HCT116 (cell line): ENCODE data around the gene NEURL3. TPM values are rescaled to one million over a fixed set of nuclear protein-coding genes. Genes with fewer than 3 reads are reported as not detected.

Experiments used
- ATAC-seq: fragments of 200-7000 bp; cut with Tn5 transposase; 2 replicates; pipeline ENCODE4 v1.9.1; 2020; ENCODE audit warnings: mild to moderate bottlenecking, moderate library complexity
- BruUV-seq: library from RNA; stranded (reverse); fragments of 400-500 nt; replicated peaks from 2 replicates; lab custom pipeline; 2021; lab: Mats Ljungman, UMichigan
- CTCF ChIA-PET: fragments of 300-600 bp; sonication (Branson Sonifier 250); formaldehyde crosslinking; loops from one replicate; lab custom pipeline; 2021; ENCODE audit warnings: antibody characterized with exemption; lab: Charles Lee
- POLR2A ChIA-PET: fragments of 300-600, 350-600 bp; sonication (Branson Sonifier 250); formaldehyde crosslinking; loops from one replicate; lab custom pipeline; 2021; ENCODE audit warnings: antibody characterized with exemption; lab: Charles Lee
- RAD21 ChIA-PET, 2 experiments: fragments of 300-600 bp; sonication (Branson Sonifier 250); formaldehyde crosslinking; loops; one replicate each; lab custom pipeline; 2023; ENCODE audit warnings: low total read pairs in 2 of 2; ENCODE audit not compliant: uncharacterized antibody in 2 of 2, unreplicated experiment in 2 of 2, low non-redundant PET in 1 of 2; lab: Charles Lee
- DNase-seq: peaks from one replicate; pipeline ENCODE4 v3.0.0-alpha.2; 2010; ENCODE audit warnings: low read depth, low spot score
- H2AFZ ChIP-seq: fragments of 200-600 bp; shearing (Covaris generic), sonication (generic); 2 replicates; pipeline ENCODE4 v1.6.1; 2017; ENCODE audit warnings: low read depth, mixed run types, mixed read lengths, antibody characterized with exemption, low read length; ENCODE audit not compliant: poor library complexity, severe bottlenecking
- H3K27ac ChIP-seq: 2 replicates; pipeline ENCODE4 v1.5.1; 2012; ENCODE audit warnings: low read depth, low read length
- H3K27me3 ChIP-seq: fragments of 200-600 bp; sonication (generic); 2 replicates; pipeline ENCODE4 v1.6.1; 2016; ENCODE audit warnings: mixed run types, low read length, mixed read lengths; ENCODE audit not compliant: insufficient read depth
- H3K36me3 ChIP-seq, 2 experiments: fragments of 200-500 bp in 1 of 2; fragments of 200-600 bp in 1 of 2; sonication (Bioruptor generic) in 1 of 2; sonication (generic) in 1 of 2; 2 replicates each; pipeline versions ENCODE4 v1.5.1 to v1.6.1; 2014 to 2016; ENCODE audit warnings: low read length in 2 of 2, inconsistent platforms in 1 of 2, mixed read lengths in 1 of 2, mixed run types in 1 of 2; ENCODE audit not compliant: insufficient read depth in 2 of 2, control insufficient read depth in 1 of 2
- H3K4me1 ChIP-seq, 2 experiments: fragments of 200-600 bp in 1 of 2; sonication (generic) in 1 of 2; 2 replicates each; pipeline versions ENCODE4 v1.5.1 to v1.6.1; 2012 to 2017; ENCODE audit warnings: low read length in 2 of 2, inconsistent platforms in 1 of 2, mild to moderate bottlenecking in 1 of 2, mixed read lengths in 1 of 2, mixed run types in 1 of 2, moderate library complexity in 1 of 2; ENCODE audit not compliant: insufficient read depth in 2 of 2, control insufficient read depth in 1 of 2
- H3K4me2 ChIP-seq: fragments of 200-600 bp; sonication (generic); 2 replicates; pipeline ENCODE4 v1.6.1; 2017; ENCODE audit warnings: mixed run types, low read length, mixed read lengths
- H3K4me3 ChIP-seq, 2 experiments: fragments of 200-600 bp in 1 of 2; sonication (generic) in 1 of 2; replicated peaks in 1 of 2; 2 replicates each; pipeline ENCODE4 v1.5.1; 2011 to 2016; ENCODE audit warnings: low read length in 2 of 2, control low read depth in 1 of 2, low read depth in 1 of 2, mild to moderate bottlenecking in 1 of 2, mixed read lengths in 1 of 2, mixed run types in 1 of 2
- H3K79me2 ChIP-seq: fragments of 200-600 bp; sonication (generic); 2 replicates; pipeline ENCODE4 v1.6.1; 2017; ENCODE audit warnings: mild to moderate bottlenecking, mixed run types, low read length, moderate library complexity, mixed read lengths; ENCODE audit not compliant: insufficient read depth
- H3K9ac ChIP-seq: fragments of 200-600 bp; sonication (generic); 2 replicates; pipeline ENCODE4 v1.6.1; 2016; ENCODE audit warnings: low read length, mixed read lengths
- H3K9me2 ChIP-seq: fragments of 200-600 bp; sonication (generic), shearing (Covaris generic); 2 replicates; pipeline ENCODE4 v1.6.1; 2017; ENCODE audit warnings: mixed run types, mild to moderate bottlenecking, moderate library complexity; ENCODE audit not compliant: insufficient read depth
- H3K9me3 ChIP-seq, 2 experiments: fragments of 200-500 bp in 1 of 2; fragments of 200-600 bp in 1 of 2; sonication (Bioruptor generic) in 1 of 2; sonication (generic) in 1 of 2; 2 replicates each; pipeline ENCODE4 v1.6.1; 2014 to 2017; ENCODE audit warnings: low read length in 2 of 2, mixed read lengths in 2 of 2, inconsistent platforms in 1 of 2, low read depth in 1 of 2, mild to moderate bottlenecking in 1 of 2, mixed run types in 1 of 2, moderate library complexity in 1 of 2; ENCODE audit not compliant: control insufficient read depth in 1 of 2, insufficient read depth in 1 of 2
- H4K20me1 ChIP-seq: fragments of 200-600 bp; sonication (generic), shearing (Covaris generic); 2 replicates; pipeline ENCODE4 v1.6.1; 2017; ENCODE audit warnings: mixed run types, mild to moderate bottlenecking, moderate library complexity; ENCODE audit not compliant: insufficient read depth
- CEBPB ChIP-seq: IDR thresholded peaks from 2 replicates; pipeline ENCODE4 v1.6.1; 2012; ENCODE audit warnings: low read depth
- EGR1 ChIP-seq: IDR thresholded peaks from 2 replicates; pipeline ENCODE4 v1.6.1; 2012; ENCODE audit warnings: low read depth
- EZH2phosphoT487 ChIP-seq: fragments of 200-600 bp; IDR thresholded peaks from 2 replicates; pipeline ENCODE4 v1.6.1; 2018; ENCODE audit warnings: antibody characterized with exemption, borderline replicate concordance
- FOSL1 ChIP-seq: IDR thresholded peaks from 2 replicates; pipeline ENCODE4 v1.6.1; 2012; ENCODE audit warnings: low read depth
- POLR2A ChIP-seq: IDR thresholded peaks from 2 replicates; pipeline ENCODE4 v1.7.0; 2011; ENCODE audit warnings: borderline replicate concordance; ENCODE audit not compliant: insufficient read depth, insufficient read length; ENCODE audit errors: extremely low read depth
- POLR2AphosphoS5 ChIP-seq: IDR thresholded peaks from 2 replicates; pipeline ENCODE4 v1.6.1; 2011; ENCODE audit warnings: mild to moderate bottlenecking, low read depth, low read length, moderate library complexity
- RAD21 ChIP-seq: IDR thresholded peaks from 2 replicates; pipeline ENCODE4 v1.6.1; 2012; ENCODE audit warnings: low read depth, mild to moderate bottlenecking
- SP1 ChIP-seq: IDR thresholded peaks from 2 replicates; pipeline ENCODE4 v1.6.1; 2012; ENCODE audit warnings: low read depth
- YY1 ChIP-seq: IDR thresholded peaks from 2 replicates; pipeline ENCODE4 v1.6.1; 2011; ENCODE audit warnings: low read length, low read depth, moderate library complexity, mild to moderate bottlenecking; ENCODE audit not compliant: insufficient replicate concordance; ENCODE audit errors: extremely low read depth
- ZNF274 ChIP-seq: fragments of 200-500 bp; sonication (Bioruptor generic); IDR thresholded peaks from 2 replicates; pipeline ENCODE4 v1.6.1; 2014; ENCODE audit warnings: mild to moderate bottlenecking, low read depth, low read length, inconsistent platforms
- intact Hi-C: fragments of 100-400 bp; cut with micrococcal nuclease; formaldehyde crosslinking; loops from 2 replicates; pipeline ENCODE4 v1.10.0; 2022
- total RNA-seq: library from RNA; stranded (reverse); gene quantifications from one replicate; pipeline ENCODE4 v1.2.1, GENCODE V29; 2021; ENCODE audit not compliant: unreplicated experiment
- TF ChIP-seq, protein P1 (sequence below), 3 experiments: fragments of 200-600 bp in 1 of 3; sonication (generic) in 1 of 3; IDR thresholded peaks in 2 of 3; conservative IDR thresholded peaks in 1 of 3; 2 replicates each; pipeline ENCODE4 v1.5.1; 2012 to 2017; ENCODE audit warnings: low read depth in 2 of 3, low read length in 2 of 3, antibody characterized with exemption in 1 of 3, borderline replicate concordance in 1 of 3, control low read depth in 1 of 3, mild to moderate bottlenecking in 1 of 3, mixed read lengths in 1 of 3, mixed run types in 1 of 3, moderate library complexity in 1 of 3; ENCODE audit not compliant: insufficient read depth in 1 of 3
- TF ChIP-seq, protein P2 (sequence below): IDR thresholded peaks from 2 replicates; pipeline ENCODE4 v1.6.1; 2012

Gene NEURL3
- total RNA-seq, 1 experiment from 2014 or later = not detected

DNA sequence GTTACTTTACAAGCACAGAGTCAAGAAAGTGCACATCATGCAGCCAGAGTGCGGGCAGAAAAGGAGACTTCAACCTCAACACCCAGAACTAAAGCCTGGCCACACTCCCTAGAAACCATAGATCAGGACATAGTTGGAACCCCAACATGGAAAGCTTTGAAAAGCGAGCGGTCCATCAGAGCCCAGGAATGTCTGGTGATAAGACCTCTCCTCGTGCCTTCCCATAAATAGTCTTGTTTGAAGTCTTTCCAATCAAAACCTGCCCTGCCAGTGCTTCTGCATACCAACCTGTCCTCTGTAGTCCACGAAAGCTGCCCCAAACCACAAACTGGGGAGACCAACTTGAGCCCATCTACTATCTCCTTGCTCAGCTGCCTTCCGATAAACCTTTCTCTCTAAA is 55.5 kb downstream of the NEURL3 start:
- Histone ChIP-seq H3K4me2 (no peak overlapping the region), H3K27me3 (no peaks in the 10 kb centered on the region), H3K36me3 (no peaks in the 10 kb centered on the region), H4K20me1 (no peaks in the 10 kb centered on the region), H3K27ac (no peak overlapping the region), H3K9me3 (no peaks in the 10 kb centered on the region), H3K4me1 (peaks cover 0 to 6% of the 10 kb centered on the region in 2 experiments; a peak in 1 of 4 replicates), H3K9ac (no peak overlapping the region), H3K4me3 (no peak overlapping the region), H2AFZ (no peak overlapping the region), H3K9me2 (no peaks in the 10 kb centered on the region), H3K79me2 (no peaks in the 10 kb centered on the region)
- intact Hi-C loops = no loop called here
- no peak; the same call in 1 of the 2 replicates for ATAC-seq
- TF ChIP-seq YY1 = no peak
- TF ChIP-seq POLR2A = no peak
- DNase-seq = no peak
- POLR2A ChIA-PET = no interaction called here
- RAD21 ChIA-PET = no interaction called here
- no TSS peak for BruUV-seq
- CTCF ChIA-PET = interaction anchor here (1.0 kb wide), 1 partner anchor 42 kb away, joined by 3 read pairs; no protein-coding TSS in a partner anchor

DNA sequence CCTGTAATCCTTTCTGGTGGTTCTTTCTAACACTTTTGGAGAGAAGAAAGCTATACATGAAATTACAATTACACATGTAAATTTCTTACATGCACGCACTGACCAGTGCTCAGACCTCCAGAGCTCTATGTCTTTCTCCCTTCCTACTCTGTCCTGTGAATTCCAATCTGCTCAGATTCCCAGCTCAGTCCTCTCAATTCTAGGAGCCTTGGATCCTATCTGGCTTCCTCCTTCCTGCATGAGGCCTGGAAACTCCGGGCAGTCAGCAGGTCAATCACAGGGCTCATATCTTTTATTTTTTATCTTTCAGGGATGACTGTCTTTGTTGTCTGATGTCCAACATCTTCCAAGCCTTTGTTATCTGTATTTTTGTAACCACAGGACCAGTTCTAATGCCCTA is 56.0 kb downstream of the NEURL3 start:
- no TSS peak for BruUV-seq
- Histone ChIP-seq H3K27ac (no peak overlapping the region), H3K9ac (no peak overlapping the region), H3K4me1 (peaks cover 0 to 6% of the 10 kb centered on the region in 2 experiments; a peak in 1 of 4 replicates), H3K4me2 (no peak overlapping the region), H3K27me3 (no peaks in the 10 kb centered on the region), H3K9me2 (no peaks in the 10 kb centered on the region), H3K79me2 (no peaks in the 10 kb centered on the region), H3K4me3 (no peak overlapping the region), H3K9me3 (no peaks in the 10 kb centered on the region), H4K20me1 (no peaks in the 10 kb centered on the region), H3K36me3 (no peaks in the 10 kb centered on the region), H2AFZ (no peak overlapping the region)
- ATAC-seq (no peak), DNase-seq (no peak)
- intact Hi-C loops = no loop called here
- ChIA-PET POLR2A (interaction anchor here (0.5 kb wide), 1 partner anchor 15 kb away, joined by 5 read pairs; no protein-coding TSS in a partner anchor), CTCF (no interaction called here), RAD21 (no interaction called here)
- TF ChIP-seq, protein P1, sequence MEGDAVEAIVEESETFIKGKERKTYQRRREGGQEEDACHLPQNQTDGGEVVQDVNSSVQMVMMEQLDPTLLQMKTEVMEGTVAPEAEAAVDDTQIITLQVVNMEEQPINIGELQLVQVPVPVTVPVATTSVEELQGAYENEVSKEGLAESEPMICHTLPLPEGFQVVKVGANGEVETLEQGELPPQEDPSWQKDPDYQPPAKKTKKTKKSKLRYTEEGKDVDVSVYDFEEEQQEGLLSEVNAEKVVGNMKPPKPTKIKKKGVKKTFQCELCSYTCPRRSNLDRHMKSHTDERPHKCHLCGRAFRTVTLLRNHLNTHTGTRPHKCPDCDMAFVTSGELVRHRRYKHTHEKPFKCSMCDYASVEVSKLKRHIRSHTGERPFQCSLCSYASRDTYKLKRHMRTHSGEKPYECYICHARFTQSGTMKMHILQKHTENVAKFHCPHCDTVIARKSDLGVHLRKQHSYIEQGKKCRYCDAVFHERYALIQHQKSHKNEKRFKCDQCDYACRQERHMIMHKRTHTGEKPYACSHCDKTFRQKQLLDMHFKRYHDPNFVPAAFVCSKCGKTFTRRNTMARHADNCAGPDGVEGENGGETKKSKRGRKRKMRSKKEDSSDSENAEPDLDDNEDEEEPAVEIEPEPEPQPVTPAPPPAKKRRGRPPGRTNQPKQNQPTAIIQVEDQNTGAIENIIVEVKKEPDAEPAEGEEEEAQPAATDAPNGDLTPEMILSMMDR (IDR thresholded peaks at IDR 0.05 in 2 of 3, conservative IDR thresholded peaks at IDR 0.05 in 1 of 3; ENCODE audit: borderline replicate concordance in 1 of 3, insufficient read depth in 1 of 3, low read depth in 2 of 3, low read length in 2 of 3) = no peak
- no peak for TF ChIP-seq FOSL1
- TF ChIP-seq SP1 = no peak
- no peak for TF ChIP-seq EGR1
- TF ChIP-seq, protein P2, sequence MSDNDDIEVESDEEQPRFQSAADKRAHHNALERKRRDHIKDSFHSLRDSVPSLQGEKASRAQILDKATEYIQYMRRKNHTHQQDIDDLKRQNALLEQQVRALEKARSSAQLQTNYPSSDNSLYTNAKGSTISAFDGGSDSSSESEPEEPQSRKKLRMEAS = no peak
- no peak for TF ChIP-seq EZH2phosphoT487
- no peak for TF ChIP-seq POLR2AphosphoS5
- TF ChIP-seq CEBPB = no peak
- TF ChIP-seq RAD21 = no peak
- no peak for TF ChIP-seq ZNF274
- no peak for TF ChIP-seq POLR2A
